NCI-H1092 (cell line): ENCODE results near the gene GNPDA2.
"Not testable (repeated sequence)": the region's sequence is repeated elsewhere in the genome, so short reads cannot be mapped to it uniquely, and the experiment has no call there.

ENCODE experiments used
- DNase-seq: peaks from one replicate; lab custom pipeline; 2025; lab: John Stamatoyannopoulos, UW

Gene GNPDA2

GRCh38 chr4:44726038-44726871, at the start of gene GNPDA2:
Gene GNPDA2 (minus strand): TSS chr4:44726556. CDS start chr4:44722207, 4,349 bp downstream.
- DNase-seq: peak; percentile 89

GRCh38 chr4:44772340-44772739, 46.0 kb upstream of the GNPDA2 start:
- DNase-seq: no peak

DNA sequence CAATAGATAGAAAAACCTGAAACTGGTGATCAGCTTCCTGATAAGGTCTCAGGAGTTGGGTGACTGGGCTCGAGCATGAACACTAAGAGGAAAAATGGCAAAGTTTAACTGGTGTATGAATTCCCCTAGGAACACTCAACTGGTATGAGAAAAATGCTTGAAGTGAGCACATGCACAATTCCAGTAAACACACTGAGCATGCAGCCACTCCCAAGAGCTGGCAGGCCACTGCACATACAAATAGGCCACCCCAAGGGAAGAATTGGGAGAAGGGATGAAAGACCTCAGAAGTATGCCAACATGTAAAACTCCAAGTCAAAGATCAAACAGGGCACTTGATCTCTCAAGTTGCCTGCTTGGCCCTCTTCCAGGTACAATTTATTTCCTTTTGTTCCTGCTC, 45.4 kb upstream of the GNPDA2 start:
- no peak for DNase-seq

- no peak for DNase-seq
Measured at GRCh38 chr4:44766453-44766852, 40.1 kb upstream of the GNPDA2 start.

DNA sequence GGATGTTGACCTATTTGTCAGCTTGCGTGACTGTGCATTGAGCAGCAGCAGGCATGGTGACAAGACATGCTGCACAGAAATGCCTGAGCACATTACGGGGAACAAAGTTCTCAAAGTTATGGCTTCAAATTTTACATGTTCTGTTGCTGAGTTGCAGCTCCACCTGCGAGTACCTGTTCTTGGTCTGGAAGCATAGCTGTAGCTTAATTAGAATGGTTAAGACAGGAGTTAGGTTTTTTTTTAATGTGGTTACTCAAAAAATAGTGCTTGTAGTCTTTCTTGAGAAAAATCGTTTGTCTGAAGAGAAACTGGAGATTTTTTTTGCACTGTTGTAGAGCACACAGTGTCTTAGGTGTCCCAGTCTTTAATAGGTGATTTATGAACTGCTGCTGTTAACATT, 38.8 kb upstream of the GNPDA2 start:
- no peak for DNase-seq

DNA sequence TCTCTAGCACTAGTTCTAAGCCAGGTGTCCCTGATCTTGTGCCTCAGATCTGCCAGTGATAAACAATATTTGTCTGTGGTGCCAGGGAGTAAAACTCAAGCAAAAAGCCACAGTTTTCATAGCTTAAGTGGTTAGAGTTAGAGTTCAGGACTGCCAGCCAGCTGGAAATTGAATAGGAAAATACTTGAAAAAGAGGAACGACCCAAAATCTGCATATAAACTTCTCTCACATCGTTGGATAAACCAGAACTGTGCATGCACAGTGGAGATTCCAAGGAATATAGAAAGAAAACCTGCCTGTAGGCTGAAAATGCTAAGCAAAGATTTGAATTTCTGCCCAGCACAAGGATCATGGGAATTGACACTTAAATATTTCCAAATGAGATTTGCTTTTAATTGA, 35.0 kb upstream of the GNPDA2 start:
- DNase-seq: no peak

GRCh38 chr4:44760142-44760898, 34.0 kb upstream of the GNPDA2 start:
- DNase-seq: peak; percentile 12

DNA sequence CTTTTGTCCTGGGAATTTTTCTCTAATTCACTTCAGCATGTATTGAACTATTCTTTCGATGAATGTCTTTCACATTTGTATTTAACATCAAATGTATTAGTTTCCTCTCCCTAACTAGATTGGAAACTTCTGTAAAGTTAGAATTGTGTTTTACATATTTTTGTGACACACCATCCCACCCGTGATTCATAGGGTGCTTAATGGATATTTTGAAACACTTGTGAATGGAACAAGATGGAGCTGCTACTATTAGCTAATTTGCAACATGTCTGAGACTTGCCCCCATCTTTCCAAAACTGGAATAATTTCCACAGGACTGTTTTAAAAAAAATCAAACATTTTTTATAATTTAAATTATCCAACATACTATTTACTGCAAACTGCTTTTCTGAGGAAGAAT, 30.2 kb upstream of the GNPDA2 start:
- no peak for DNase-seq

DNA sequence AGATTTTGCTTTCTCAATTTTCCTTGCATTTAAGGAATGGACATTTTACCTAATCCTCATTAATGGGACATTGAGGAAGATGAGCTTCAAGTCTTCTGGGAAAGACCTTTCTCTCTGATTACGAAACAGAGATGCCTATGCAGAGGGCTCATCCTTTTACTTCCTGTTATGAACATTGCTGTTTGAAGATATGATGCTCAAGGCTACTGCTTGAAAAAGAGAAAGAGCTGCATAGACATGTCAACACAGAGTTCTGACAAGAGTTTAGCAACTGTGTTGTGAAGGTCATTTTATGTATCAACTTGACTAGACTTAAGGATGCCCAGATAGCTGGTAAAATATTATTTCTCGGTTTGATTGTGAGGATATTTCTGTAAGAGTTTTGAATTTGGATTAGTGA, 13.8 kb upstream of the GNPDA2 start:
- DNase-seq: no peak

DNA sequence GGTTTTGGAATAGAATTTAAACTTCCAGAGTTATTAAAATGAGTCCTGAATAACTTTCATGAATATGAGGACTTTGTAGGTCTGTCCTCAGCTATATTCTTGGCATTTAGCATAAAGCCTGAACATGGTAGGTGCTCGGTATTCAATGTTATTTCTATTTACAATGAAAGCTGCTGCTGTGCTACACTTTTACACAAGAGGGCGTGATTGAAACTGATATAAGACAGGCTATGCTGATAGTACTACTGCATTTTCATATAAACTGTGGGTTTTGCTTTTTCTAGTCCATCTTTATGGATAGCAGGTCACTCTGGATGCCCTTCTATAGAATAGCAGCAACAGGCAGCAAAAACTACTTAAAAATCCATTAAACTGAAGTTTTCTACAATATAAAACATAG, 12.3 kb upstream of the GNPDA2 start:
- DNase-seq: no peak

- DNase-seq: no peak
Measured at GRCh38 chr4:44736900-44737299, 10.5 kb upstream of the GNPDA2 start.

GRCh38 chr4:44728694-44729093, 2.3 kb upstream of the GNPDA2 start:
- DNase-seq: not testable (repeated sequence)

- no peak for DNase-seq
Measured at GRCh38 chr4:44727471-44727870, 1.1 kb upstream of the GNPDA2 start.

- no peak for DNase-seq
Measured at GRCh38 chr4:44725726-44726037, 674 bp downstream of the GNPDA2 start.

GRCh38 chr4:44725166-44725565, 1.2 kb downstream of the GNPDA2 start:
- no peak for DNase-seq

GRCh38 chr4:44722001-44722400, 4.4 kb downstream of the GNPDA2 start:
- no peak for DNase-seq

DNA sequence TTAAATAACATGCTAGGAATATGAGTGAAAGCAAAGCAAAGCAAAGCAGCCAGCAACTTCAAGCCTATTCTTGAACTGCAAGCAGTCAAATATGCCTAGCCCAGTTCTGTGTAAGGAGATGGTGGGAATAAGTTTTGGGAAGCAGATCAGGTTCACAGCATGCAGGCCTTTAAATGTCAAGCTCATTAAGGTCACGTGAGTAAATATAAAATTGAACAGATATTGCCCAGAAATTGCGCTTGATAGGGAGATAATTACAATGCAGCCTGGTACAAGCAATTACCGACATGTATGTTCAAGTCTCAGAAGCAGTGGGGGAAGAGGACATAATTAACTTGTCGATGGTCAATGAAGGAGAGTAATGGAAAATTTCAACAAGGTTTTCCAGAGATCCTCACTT, 6.0 kb downstream of the GNPDA2 start:
- DNase-seq: peak; percentile 19

GRCh38 chr4:44716597-44716996, 9.8 kb downstream of the GNPDA2 start:
- DNase-seq: no peak

- DNase-seq: no peak
Measured at GRCh38 chr4:44713125-44713524, 13.2 kb downstream of the GNPDA2 start.

DNA sequence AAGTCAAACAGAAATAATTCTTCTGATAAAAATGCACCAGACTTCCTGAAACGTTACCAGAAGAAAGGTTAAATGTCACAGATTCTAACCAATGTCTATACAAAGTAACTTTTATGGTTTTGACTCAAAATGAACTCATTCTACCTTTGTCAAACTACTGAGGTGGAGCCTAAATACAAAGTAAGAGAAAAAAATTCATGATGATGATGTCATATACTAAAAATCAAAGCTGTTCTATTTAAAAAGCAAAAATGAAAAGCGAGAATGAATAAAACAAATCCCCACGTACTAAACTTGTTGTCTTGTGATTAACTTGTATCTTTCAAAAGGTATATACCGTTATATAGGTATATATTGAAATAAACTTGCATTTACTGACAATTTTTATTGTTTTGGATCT, 21.7 kb downstream of the GNPDA2 start:
- DNase-seq: no peak

- DNase-seq: no peak
Measured at GRCh38 chr4:44701037-44701436, 25.3 kb downstream of the GNPDA2 start.

- DNase-seq: no peak
Measured at GRCh38 chr4:44700427-44700826, 25.9 kb downstream of the GNPDA2 start.

DNA sequence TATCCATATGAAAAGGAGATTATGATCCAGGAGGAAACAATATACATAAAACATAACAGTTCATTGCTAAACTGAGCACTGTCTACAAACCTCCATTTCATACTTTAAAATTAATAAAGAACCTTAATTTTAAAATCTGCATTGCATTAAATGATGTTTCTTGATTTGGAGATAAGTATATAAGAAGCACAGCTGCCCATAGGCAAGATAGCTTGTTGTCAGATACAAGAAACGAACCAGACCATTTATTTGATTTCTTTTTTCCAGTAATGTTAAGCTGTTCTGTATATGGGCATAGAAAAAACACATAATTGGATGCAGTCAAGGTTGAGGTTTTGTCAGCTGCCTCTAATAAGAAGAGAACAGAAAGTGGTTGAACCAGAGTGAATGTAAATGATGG, 41.7 kb downstream of the GNPDA2 start:
- DNase-seq: no peak

GRCh38 chr4:44679060-44679459, 47.3 kb downstream of the GNPDA2 start:
- DNase-seq: no peak
